HepG2 (cell line): Measurements from ENCODE around the gene PLEKHM2. TPM values are rescaled to one million over a fixed set of nuclear protein-coding genes. Genes with fewer than 3 reads are reported as not detected.
A peak's percentile ranks its signal among the peaks of the same experiment; 100 is the strongest.
"Not testable (repeated sequence)": the region's sequence is repeated elsewhere in the genome, so short reads cannot be mapped to it uniquely, and the experiment has no call there.

Source experiments
- ATAC-seq: fragments of 200-7000 bp; cut with Tn5 transposase; 3 replicates; pipeline ENCODE4 v1.9.1; 2020; ENCODE audit warnings: mild to moderate bottlenecking, moderate library complexity
- BruUV-seq: library from RNA; stranded (reverse); fragments of 400-500 nt; replicated peaks from 2 replicates; lab custom pipeline; 2021; lab: Mats Ljungman, UMichigan
- CTCF ChIA-PET: fragments of 300-600 bp; formaldehyde crosslinking; extraction: SDS; loops from one replicate; lab custom pipeline; 2021; ENCODE audit warnings: low total read pairs, inconsistent platforms, low intra/inter-chr PET ratio; lab: Yijun Ruan, JAX
- POLR2A ChIA-PET: fragments of 350-600 bp; sonication (Branson Sonifier 250); formaldehyde crosslinking; loops from one replicate; lab custom pipeline; 2020; ENCODE audit warnings: antibody characterized with exemption, inconsistent platforms; lab: Yijun Ruan, JAX
- DNase-seq: peaks from one replicate; pipeline ENCODE4 v3.0.0-alpha.2; 2015; ENCODE audit warnings: low spot score
- FAIRE-seq: peaks from 3 replicates; lab custom pipeline; 2011; peaks lifted over from hg19 to GRCh38; lab: Jason Lieb, UNC
- H2AFZ ChIP-seq: one replicate; pipeline ENCODE4 v1.6.1; 2011; ENCODE audit warnings: low read length, inconsistent platforms
- H3K27ac ChIP-seq: fragments of 300-600 bp; 3 replicates; pipeline ENCODE4 v1.8.0; 2011; ENCODE audit warnings: mixed run types, mild to moderate bottlenecking, mixed read lengths, low read length, inconsistent platforms; ENCODE audit not compliant: insufficient read depth; ENCODE audit errors: extremely low read length
- H3K27me3 ChIP-seq, 2 experiments: fragments of 200-600 bp in 1 of 2; 2 replicates in 1 of 2; 3 replicates in 1 of 2; pipeline versions ENCODE4 v1.6.0 to v1.8.0; 2011; ENCODE audit warnings: low read length in 2 of 2, mild to moderate bottlenecking in 2 of 2, moderate library complexity in 2 of 2, inconsistent platforms in 1 of 2; ENCODE audit not compliant: insufficient read depth in 2 of 2, control insufficient read depth in 1 of 2
- H3K36me3 ChIP-seq, 2 experiments: fragments of 200-600 bp in 1 of 2; replicated peaks in 1 of 2; 2 replicates in 1 of 2; 3 replicates in 1 of 2; pipeline versions ENCODE4 v1.5.1 to v1.8.0; 2011; ENCODE audit warnings: low read length in 2 of 2, inconsistent platforms in 1 of 2; ENCODE audit not compliant: insufficient read depth in 2 of 2, control insufficient read depth in 1 of 2
- H3K4me1 ChIP-seq: 2 replicates; pipeline ENCODE4 v1.5.1; 2012; ENCODE audit warnings: low read length, inconsistent platforms; ENCODE audit not compliant: insufficient read depth
- H3K4me2 ChIP-seq: 2 replicates; pipeline ENCODE4 v1.6.0; 2011; ENCODE audit warnings: low read depth, low read length, inconsistent platforms
- H3K4me3 ChIP-seq, 3 experiments: fragments of 200-600 bp in 1 of 3; sonication (generic), shearing (Covaris generic) in 1 of 3; replicated peaks in 1 of 3; 2 replicates each; pipeline ENCODE4 v1.5.1; 2011 to 2016; ENCODE audit warnings: low read length in 3 of 3, inconsistent platforms in 2 of 3, low read depth in 2 of 3, mild to moderate bottlenecking in 2 of 3, control low read depth in 1 of 3, mixed read lengths in 1 of 3; ENCODE audit not compliant: insufficient read depth in 1 of 3
- H3K79me2 ChIP-seq: one replicate; pipeline ENCODE4 v1.6.1; 2011; ENCODE audit warnings: low read length, inconsistent platforms; ENCODE audit not compliant: insufficient read depth
- H3K9ac ChIP-seq: 2 replicates; pipeline ENCODE4 v1.6.0; 2011; ENCODE audit warnings: mild to moderate bottlenecking, low read depth, low read length, inconsistent platforms; ENCODE audit not compliant: insufficient read depth
- H3K9me3 ChIP-seq: 2 replicates; pipeline ENCODE4 v1.5.1; 2012; ENCODE audit warnings: mild to moderate bottlenecking, low read length
- H4K20me1 ChIP-seq: 2 replicates; pipeline ENCODE4 v1.6.0; 2011; ENCODE audit warnings: inconsistent platforms, mild to moderate bottlenecking, low read length, moderate library complexity; ENCODE audit not compliant: insufficient read depth
- AHDC1 ChIP-seq: sonication (generic); formaldehyde crosslinking; IDR thresholded peaks from 2 replicates; pipeline ENCODE4 v1.5.1; 2020; ENCODE audit warnings: mild to moderate bottlenecking, missing genetic modification reagents, borderline replicate concordance
- BHLHE40 ChIP-seq: IDR thresholded peaks from 2 replicates; pipeline ENCODE4 v1.6.1; 2011; ENCODE audit warnings: low read length, improper control_type of control experiment
- HES4 ChIP-seq: sonication (generic); formaldehyde crosslinking; IDR thresholded peaks from 2 replicates; pipeline ENCODE4 v1.9.0; 2021; ENCODE audit warnings: mild to moderate bottlenecking, missing genetic modification reagents, borderline replicate concordance
- HMG20B ChIP-seq: conservative IDR thresholded peaks from 2 replicates; pipeline ENCODE4 v1.6.1; 2016; ENCODE audit warnings: missing genetic modification reagents, missing compliant biosample characterization
- ISL2 ChIP-seq: sonication (generic); formaldehyde crosslinking; IDR thresholded peaks from 2 replicates; pipeline ENCODE4 v1.5.0; 2020; ENCODE audit warnings: missing genetic modification reagents
- MXD3 ChIP-seq: IDR thresholded peaks from 2 replicates; pipeline ENCODE4 v1.6.1; 2016; ENCODE audit warnings: mild to moderate bottlenecking, missing biosample characterization, missing genetic modification reagents
- POLR2G ChIP-seq: fragments of 200-400 bp; formaldehyde crosslinking; IDR thresholded peaks from 2 replicates; pipeline ENCODE4 v1.6.1; 2018; ENCODE audit warnings: mild to moderate bottlenecking, low read depth, low read length, moderate library complexity
- ZNF121 ChIP-seq: sonication (generic); formaldehyde crosslinking; IDR thresholded peaks from 2 replicates; pipeline ENCODE4 v1.5.0; 2020; ENCODE audit warnings: mild to moderate bottlenecking, missing genetic modification reagents
- ZNF724P ChIP-seq: sonication (generic); formaldehyde crosslinking; IDR thresholded peaks from 2 replicates; pipeline ENCODE4 v1.8.0; 2022; ENCODE audit warnings: missing genetic modification reagents, borderline replicate concordance
- WGBS: methylation state at CpG from one replicate; pipeline ENCODE4 v1.1.6; 2017; ENCODE audit warnings: low lambda C conversion rate; 5-methylcytosine and 5-hydroxymethylcytosine counted together
- in situ Hi-C: cut with HindIII; loops from 2 replicates; pipeline ENCODE4 v1.10.0; 2017; ENCODE audit warnings: low pct_unique_long_range_greater_than_20kb; ENCODE audit not compliant: extremely low pct_ligation_motif_present
- intact Hi-C: fragments of 100-400 bp; cut with micrococcal nuclease; formaldehyde crosslinking; loops from one replicate; pipeline ENCODE4 v1.10.0; 2022; ENCODE audit not compliant: unreplicated experiment
- polyA plus RNA-seq, 8 experiments: library from polyadenylated mRNA; depleted of rRNA in 3 of 8; stranded (reverse) in 7 of 8; unstranded in 1 of 8; fragments of >200 nt; fragmentation: Illumina TruSeq in 4 of 8; extraction: Trizol in 4 of 8; gene quantifications; 2 replicates each; pipeline versions ENCODE4 v1.2.1 to v1.2.3, GENCODE V29; 2011 to 2016; ENCODE audit warnings: low read depth in 4 of 8, missing spikeins in 1 of 8, mixed read lengths in 1 of 8; ENCODE audit not compliant: insufficient read depth in 1 of 8
- total RNA-seq, 5 experiments: library from RNA; depleted of rRNA; stranded (reverse); fragments of >200 nt; fragmentation: Illumina TruSeq; extraction: Trizol; gene quantifications; 2 replicates each; pipeline ENCODE4 v1.2.3, GENCODE V29; 2016; ENCODE audit warnings: low read depth in 1 of 5
- TF ChIP-seq, protein P1 (sequence below): sonication (generic); formaldehyde crosslinking; conservative IDR thresholded peaks from 2 replicates; pipeline ENCODE4 v1.4.0; 2020; ENCODE audit warnings: missing genetic modification reagents

The PLEKHM2 gene
- total and polyA plus RNA-seq, 2 of the 13 experiments (the other 11 are each of a cell fraction or from before 2014, with no cell fraction given): 16.5 to 27.3 TPM

- H2AFZ ChIP-seq, H3K9me3 ChIP-seq, H3K27me3 ChIP-seq, POLR2A ChIA-PET, H3K4me2 ChIP-seq, H3K4me3 ChIP-seq, H3K9ac ChIP-seq, H3K79me2 ChIP-seq, DNase-seq, H3K27ac ChIP-seq, intact Hi-C loops, ATAC-seq, H3K4me1 ChIP-seq, in situ Hi-C loops, BruUV-seq, CTCF ChIA-PET, FAIRE-seq: not testable (repeated sequence)
- 86% methylated on average over 6 of the region's 6 CpGs for WGBS
- peaks cover 18 to 78% of the 10 kb centered on the region in 2 experiments for H3K36me3 ChIP-seq
- TF ChIP-seq ZNF121: 0 out of 2 replicates have a peak, but pooled peaks have one; percentile 30
- peaks cover 11% of the 10 kb centered on the region; the same call in 1 of the 2 replicates for H4K20me1 ChIP-seq
Observed at GRCh38 chr1:15652130-15652529, 32.0 kb upstream of the PLEKHM2 start.

DNA sequence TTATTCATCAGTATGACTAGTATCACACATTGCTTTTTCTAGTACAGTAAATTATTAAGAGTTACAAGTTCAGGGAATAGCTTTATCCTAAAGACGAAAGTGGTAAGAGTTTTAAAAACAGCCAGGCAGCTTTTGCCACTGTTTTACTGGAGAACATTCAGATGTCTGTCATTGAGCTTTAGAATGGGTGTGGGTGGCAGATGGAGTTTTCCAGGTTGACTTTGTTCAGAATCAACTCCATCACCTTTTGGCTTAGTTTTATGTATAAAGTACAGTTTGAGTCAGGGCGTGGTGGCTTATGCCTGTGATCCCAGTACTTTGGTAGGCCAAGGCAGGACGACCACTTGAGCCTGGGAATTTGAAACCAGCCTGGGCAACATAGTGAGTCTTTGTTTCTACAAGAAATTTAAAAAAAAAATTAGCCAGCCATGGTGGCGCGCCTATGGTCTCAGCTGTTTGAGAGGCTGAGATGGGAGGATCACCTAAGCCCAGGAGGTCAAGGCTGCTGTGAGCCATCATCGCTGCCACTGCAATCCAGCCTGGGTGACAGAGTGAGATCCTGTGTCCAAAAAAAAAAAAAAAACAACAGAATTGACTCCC lies 29.9 kb upstream of the PLEKHM2 start:
- no peak overlapping the region for H2AFZ ChIP-seq
- ATAC-seq: no peak
- no peaks in the 10 kb centered on the region for H3K27me3 ChIP-seq
- H3K9ac ChIP-seq: no peak overlapping the region
- intact Hi-C loops (no loop called here), in situ Hi-C loops (no loop called here)
- peaks cover 9% of the 10 kb centered on the region; the same call in 1 of the 2 replicates for H4K20me1 ChIP-seq
- DNase-seq: no peak
- FAIRE-seq: no peak
- no peak overlapping the region for H3K4me3 ChIP-seq
- no peak overlapping the region for H3K4me2 ChIP-seq
- BruUV-seq: TSS peak; percentile 18
- no peaks in the 10 kb centered on the region for H3K4me1 ChIP-seq
- H3K36me3 ChIP-seq: peaks cover 17 to 73% of the 10 kb centered on the region in 2 experiments
- ChIA-PET POLR2A (interaction anchor here (1.2 kb wide), 1 partner anchor 35 kb away, joined by 4 read pairs; no protein-coding TSS in a partner anchor), CTCF (no interaction called here)
- WGBS: 95% methylated on average over 6 of the region's 6 CpGs
- H3K9me3 ChIP-seq: no peaks in the 10 kb centered on the region
- H3K79me2 ChIP-seq: no peaks in the 10 kb centered on the region
- no peak overlapping the region for H3K27ac ChIP-seq
- no peak for TF ChIP-seq ZNF724P (CRISPR knock-in tag)
- no peak for TF ChIP-seq HMG20B (CRISPR knock-in tag)
- no peak for TF ChIP-seq AHDC1 (CRISPR knock-in tag)
- no peak for TF ChIP-seq BHLHE40
- no peak for TF ChIP-seq HES4 (CRISPR knock-in tag)
- no peak for TF ChIP-seq ISL2 (CRISPR knock-in tag)
- no peak for TF ChIP-seq POLR2G
- no peak for TF ChIP-seq MXD3 (CRISPR knock-in tag)
- TF ChIP-seq, protein P1, sequence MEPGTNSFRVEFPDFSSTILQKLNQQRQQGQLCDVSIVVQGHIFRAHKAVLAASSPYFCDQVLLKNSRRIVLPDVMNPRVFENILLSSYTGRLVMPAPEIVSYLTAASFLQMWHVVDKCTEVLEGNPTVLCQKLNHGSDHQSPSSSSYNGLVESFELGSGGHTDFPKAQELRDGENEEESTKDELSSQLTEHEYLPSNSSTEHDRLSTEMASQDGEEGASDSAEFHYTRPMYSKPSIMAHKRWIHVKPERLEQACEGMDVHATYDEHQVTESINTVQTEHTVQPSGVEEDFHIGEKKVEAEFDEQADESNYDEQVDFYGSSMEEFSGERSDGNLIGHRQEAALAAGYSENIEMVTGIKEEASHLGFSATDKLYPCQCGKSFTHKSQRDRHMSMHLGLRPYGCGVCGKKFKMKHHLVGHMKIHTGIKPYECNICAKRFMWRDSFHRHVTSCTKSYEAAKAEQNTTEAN: no peak
